Measurements from ENCODE around the gene CAMTA1.
"Not testable (repeated sequence)": the region's sequence is repeated elsewhere in the genome, so short reads cannot be mapped to it uniquely, and the experiment has no call there.

Gene CAMTA1

GRCh38 chr1:6782151-6782550 is 3.1 kb upstream of the CAMTA1 start:
- ATAC-seq = no peak

GRCh38 chr1:6783221-6783620 is 2.0 kb upstream of the CAMTA1 start:
- no peak for ATAC-seq

- no peak for ATAC-seq
Measured at GRCh38 chr1:6783936-6784559, 1.2 kb upstream of the CAMTA1 start.

- ATAC-seq = peak; percentile 84 to 85
Measured at GRCh38 chr1:6784560-6785317, 515 bp upstream of the CAMTA1 start.

GRCh38 chr1:6785728-6786505 is 663 bp downstream of the CAMTA1 start:
- no peak for ATAC-seq

- no peak for ATAC-seq
Measured at GRCh38 chr1:6788946-6789345, 3.7 kb downstream of the CAMTA1 start.

GRCh38 chr1:6790146-6790545 is 4.9 kb downstream of the CAMTA1 start:
- ATAC-seq = no peak

GRCh38 chr1:6794164-6794563 is 8.9 kb downstream of the CAMTA1 start:
- ATAC-seq = no peak

GRCh38 chr1:6795203-6795602 is 9.9 kb downstream of the CAMTA1 start:
- no peak for ATAC-seq

- ATAC-seq = no peak
Measured at GRCh38 chr1:6795661-6796060, 10.4 kb downstream of the CAMTA1 start.

- ATAC-seq = no peak
Measured at GRCh38 chr1:6796095-6796494, 10.8 kb downstream of the CAMTA1 start.

GRCh38 chr1:6799499-6799898 is 14.2 kb downstream of the CAMTA1 start:
- ATAC-seq = no peak

- no peak for ATAC-seq
Measured at GRCh38 chr1:6800745-6801144, 15.5 kb downstream of the CAMTA1 start.

- no peak for ATAC-seq
Measured at GRCh38 chr1:6801199-6801598, 15.9 kb downstream of the CAMTA1 start.

- no peak for ATAC-seq
Measured at GRCh38 chr1:6801966-6802365, 16.7 kb downstream of the CAMTA1 start.

GRCh38 chr1:6802454-6802853 is 17.2 kb downstream of the CAMTA1 start:
- ATAC-seq = no peak

GRCh38 chr1:6802893-6803292 is 17.6 kb downstream of the CAMTA1 start:
- ATAC-seq = no peak

GRCh38 chr1:6803357-6803756 is 18.1 kb downstream of the CAMTA1 start:
- ATAC-seq = no peak

- ATAC-seq = peak in 1 of 2 donors; percentile 48
Measured at GRCh38 chr1:6805004-6805416, 19.8 kb downstream of the CAMTA1 start.

- ATAC-seq = no peak
Measured at GRCh38 chr1:6807782-6808181, 22.5 kb downstream of the CAMTA1 start.

- ATAC-seq = no peak
Measured at GRCh38 chr1:6809461-6809860, 24.2 kb downstream of the CAMTA1 start.

GRCh38 chr1:6810146-6810734 is 25.0 kb downstream of the CAMTA1 start:
- ATAC-seq = not testable (repeated sequence)

GRCh38 chr1:6811583-6811982 is 26.3 kb downstream of the CAMTA1 start:
- no peak for ATAC-seq

All from activated CD4-positive, CD25-positive, alpha-beta regulatory T cell treated with anti-CD3 and anti-CD28 coated beads, Interleukin-2, amount 50 U/mL, for 24 hours (primary cell).